Astrocyte (in vitro differentiated cells and primary cell): Measurements from ENCODE around the gene S100B. TPM values are rescaled to one million over a fixed set of nuclear protein-coding genes. Genes with fewer than 3 reads are reported as not detected.

Source experiments
- DNase-seq: peaks from one replicate; pipeline ENCODE4 v3.0.0-alpha.2; 2010; ENCODE audit warnings: low read depth
- FAIRE-seq: peaks from 2 replicates; lab custom pipeline; 2011; peaks lifted over from hg19 to GRCh38; lab: Jason Lieb, UNC
- H2AFZ ChIP-seq: 2 replicates; pipeline ENCODE4 v1.6.0; 2012; ENCODE audit warnings: low read depth, low read length, inconsistent platforms
- H3K27ac ChIP-seq: 2 replicates; pipeline ENCODE4 v1.5.1; 2011; ENCODE audit warnings: low read depth, low read length, inconsistent platforms
- H3K27me3 ChIP-seq: 2 replicates; pipeline ENCODE4 v1.6.0; 2011; ENCODE audit warnings: low read length, inconsistent platforms; ENCODE audit not compliant: insufficient read depth
- H3K36me3 ChIP-seq: 2 replicates; pipeline ENCODE4 v1.5.1; 2011; ENCODE audit warnings: low read length, inconsistent platforms; ENCODE audit not compliant: insufficient read depth
- H3K4me1 ChIP-seq: 2 replicates; pipeline ENCODE4 v1.5.1; 2011; ENCODE audit warnings: low read length, inconsistent platforms; ENCODE audit not compliant: insufficient read depth
- H3K4me2 ChIP-seq: 2 replicates; pipeline ENCODE4 v1.6.0; 2012; ENCODE audit warnings: low read length, inconsistent platforms
- H3K4me3 ChIP-seq: 2 replicates; pipeline ENCODE4 v1.5.1; 2011; ENCODE audit warnings: low read depth, mild to moderate bottlenecking, low read length, inconsistent platforms; ENCODE audit not compliant: insufficient read depth
- H3K79me2 ChIP-seq: 2 replicates; pipeline ENCODE4 v1.6.0; 2012; ENCODE audit warnings: mild to moderate bottlenecking, low read length, inconsistent platforms; ENCODE audit not compliant: insufficient read depth
- H3K9ac ChIP-seq: 2 replicates; pipeline ENCODE4 v1.6.0; 2012; ENCODE audit warnings: mild to moderate bottlenecking, low read length, inconsistent platforms
- H3K9me3 ChIP-seq: 2 replicates; pipeline ENCODE4 v1.5.1; 2012; ENCODE audit warnings: low read depth, mild to moderate bottlenecking, low read length, inconsistent platforms; ENCODE audit not compliant: insufficient read depth
- H4K20me1 ChIP-seq: 2 replicates; pipeline ENCODE4 v1.6.0; 2012; ENCODE audit warnings: low read length, inconsistent platforms; ENCODE audit not compliant: insufficient read depth
- H3K27ac Mint-ChIP-seq: one replicate; pipeline ENCODE4 v1.8.0; 2021; ENCODE audit warnings: mild to moderate bottlenecking, mixed read lengths; ENCODE audit not compliant: unreplicated experiment
- H3K27me3 Mint-ChIP-seq: one replicate; pipeline ENCODE4 v1.8.0; 2021; ENCODE audit warnings: low read depth, mixed read lengths; ENCODE audit not compliant: unreplicated experiment
- H3K36me3 Mint-ChIP-seq: one replicate; pipeline ENCODE4 v1.8.0; 2021; ENCODE audit warnings: low read depth, mixed read lengths; ENCODE audit not compliant: unreplicated experiment
- H3K4me1 Mint-ChIP-seq: one replicate; pipeline ENCODE4 v1.8.0; 2021; ENCODE audit warnings: low read depth, mixed read lengths; ENCODE audit not compliant: unreplicated experiment
- H3K4me3 Mint-ChIP-seq: one replicate; pipeline ENCODE4 v1.8.0; 2021; ENCODE audit warnings: mild to moderate bottlenecking, moderate library complexity, mixed read lengths; ENCODE audit not compliant: unreplicated experiment
- H3K9me3 Mint-ChIP-seq: one replicate; pipeline ENCODE4 v1.8.0; 2021; ENCODE audit warnings: mild to moderate bottlenecking, mixed read lengths; ENCODE audit not compliant: unreplicated experiment
- EZH2 ChIP-seq: IDR thresholded peaks from 2 replicates; pipeline ENCODE4 v1.6.1; 2012; ENCODE audit warnings: mild to moderate bottlenecking, low read length, inconsistent platforms; ENCODE audit not compliant: insufficient read depth
- total RNA-seq: library from RNA; stranded (reverse); gene quantifications from 2 replicates; pipeline ENCODE4 v1.2.1, GENCODE V29; 2021
- TF ChIP-seq, protein P1 (sequence below): IDR thresholded peaks from 2 replicates; pipeline ENCODE4 v1.5.1; 2011; ENCODE audit warnings: low read depth, mild to moderate bottlenecking, inconsistent platforms, low read length, moderate library complexity; ENCODE audit not compliant: insufficient read depth

Gene S100B
- total RNA-seq, 1 donor from 2014 or later = 2.0 TPM

DNA sequence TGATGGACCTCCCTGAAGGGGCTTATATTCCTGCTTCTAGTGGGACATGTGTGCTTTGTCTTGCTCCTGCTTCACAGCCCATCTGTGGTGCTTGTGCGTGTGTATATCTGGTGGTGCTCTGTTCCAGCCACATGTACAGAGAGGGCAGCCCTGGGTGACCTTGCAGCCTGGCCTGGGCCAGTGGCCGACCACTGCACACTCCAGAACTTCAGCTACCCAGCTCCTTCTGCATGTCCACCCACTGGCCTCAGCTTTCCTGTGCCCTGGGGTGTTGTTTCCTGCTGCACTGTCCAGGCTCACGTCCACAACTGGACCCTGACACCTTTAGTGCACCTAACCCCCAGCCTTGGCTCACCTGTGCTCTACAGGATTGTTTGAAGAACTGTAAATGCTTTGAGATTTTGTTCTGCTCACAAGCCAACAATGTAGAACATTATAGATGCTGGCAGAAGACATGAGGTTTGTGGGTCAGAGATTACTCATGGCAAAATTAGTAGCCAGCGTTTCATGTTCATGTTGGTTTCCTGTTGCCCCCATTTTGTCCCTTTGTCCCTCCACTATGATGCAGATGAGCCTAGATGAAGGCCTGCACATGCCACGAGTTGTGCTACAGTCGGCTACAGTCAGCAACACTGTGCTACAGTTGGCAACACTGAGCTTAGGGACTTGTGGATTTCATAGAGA is 5.3 kb upstream of the S100B start:
- DNase-seq = no peak
- peaks cover 3% of the 10 kb centered on the region for H3K27me3 ChIP-seq
- TF ChIP-seq EZH2 = no peak
- TF ChIP-seq, protein P1, sequence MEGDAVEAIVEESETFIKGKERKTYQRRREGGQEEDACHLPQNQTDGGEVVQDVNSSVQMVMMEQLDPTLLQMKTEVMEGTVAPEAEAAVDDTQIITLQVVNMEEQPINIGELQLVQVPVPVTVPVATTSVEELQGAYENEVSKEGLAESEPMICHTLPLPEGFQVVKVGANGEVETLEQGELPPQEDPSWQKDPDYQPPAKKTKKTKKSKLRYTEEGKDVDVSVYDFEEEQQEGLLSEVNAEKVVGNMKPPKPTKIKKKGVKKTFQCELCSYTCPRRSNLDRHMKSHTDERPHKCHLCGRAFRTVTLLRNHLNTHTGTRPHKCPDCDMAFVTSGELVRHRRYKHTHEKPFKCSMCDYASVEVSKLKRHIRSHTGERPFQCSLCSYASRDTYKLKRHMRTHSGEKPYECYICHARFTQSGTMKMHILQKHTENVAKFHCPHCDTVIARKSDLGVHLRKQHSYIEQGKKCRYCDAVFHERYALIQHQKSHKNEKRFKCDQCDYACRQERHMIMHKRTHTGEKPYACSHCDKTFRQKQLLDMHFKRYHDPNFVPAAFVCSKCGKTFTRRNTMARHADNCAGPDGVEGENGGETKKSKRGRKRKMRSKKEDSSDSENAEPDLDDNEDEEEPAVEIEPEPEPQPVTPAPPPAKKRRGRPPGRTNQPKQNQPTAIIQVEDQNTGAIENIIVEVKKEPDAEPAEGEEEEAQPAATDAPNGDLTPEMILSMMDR = no peak
- Mint-ChIP-seq H3K4me3 (no peak overlapping the region), H3K27ac (no peak overlapping the region), H3K27me3 (no peaks in the 10 kb centered on the region), H3K4me1 (no peaks in the 10 kb centered on the region), H3K36me3 (peaks cover 3% of the 10 kb centered on the region), H3K9me3 (peaks cover 2% of the 10 kb centered on the region)
- no peak overlapping the region for H3K4me2 ChIP-seq
- H3K9me3 ChIP-seq = no peaks in the 10 kb centered on the region
- FAIRE-seq = no peak
- H3K36me3 ChIP-seq = no peaks in the 10 kb centered on the region
- H2AFZ ChIP-seq = no peak overlapping the region
- H4K20me1 ChIP-seq = no peaks in the 10 kb centered on the region
- H3K27ac ChIP-seq = no peak overlapping the region
- H3K9ac ChIP-seq = no peak overlapping the region
- H3K4me1 ChIP-seq = no peaks in the 10 kb centered on the region
- no peak overlapping the region for H3K4me3 ChIP-seq
- H3K79me2 ChIP-seq = no peaks in the 10 kb centered on the region

DNA sequence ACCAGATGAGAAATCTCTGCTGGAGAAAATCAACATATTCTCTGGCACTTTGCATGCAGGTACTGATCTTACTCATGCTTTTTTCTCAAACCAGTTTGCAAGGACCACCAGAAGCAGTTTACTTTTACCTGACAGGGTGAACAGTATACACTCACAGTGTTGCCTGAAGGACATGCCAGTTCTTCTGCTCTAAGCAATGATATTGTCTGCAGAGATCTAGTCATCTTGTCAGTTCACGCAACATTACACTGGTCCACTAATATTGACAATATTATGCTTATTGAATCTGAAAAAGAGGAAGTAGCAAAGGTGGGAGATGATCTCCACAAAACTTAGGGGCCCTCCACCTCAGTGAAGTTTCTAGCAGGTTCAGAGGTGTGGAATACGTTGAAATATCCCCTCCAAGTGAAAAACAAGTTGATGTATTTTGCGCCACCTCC is 3.8 kb upstream of the S100B start:
- H3K36me3 Mint-ChIP-seq = peaks cover 3% of the 10 kb centered on the region
- no peaks in the 10 kb centered on the region for H3K27me3 Mint-ChIP-seq
- Histone ChIP-seq H3K79me2 (no peaks in the 10 kb centered on the region), H3K4me2 (no peak overlapping the region), H4K20me1 (no peaks in the 10 kb centered on the region), H3K4me3 (no peak overlapping the region), H3K4me1 (no peaks in the 10 kb centered on the region), H3K9me3 (no peaks in the 10 kb centered on the region), H2AFZ (no peak overlapping the region), H3K27me3 (peaks cover 3% of the 10 kb centered on the region), H3K36me3 (no peaks in the 10 kb centered on the region), H3K27ac (no peak overlapping the region), H3K9ac (no peak overlapping the region)
- no peaks in the 10 kb centered on the region for H3K9me3 Mint-ChIP-seq
- FAIRE-seq = no peak
- DNase-seq = no peak
- TF ChIP-seq EZH2 = no peak
- TF ChIP-seq, protein P1 = no peak
- no peaks in the 10 kb centered on the region for H3K4me1 Mint-ChIP-seq
- H3K4me3 Mint-ChIP-seq = no peak overlapping the region
- H3K27ac Mint-ChIP-seq = no peak overlapping the region

DNA sequence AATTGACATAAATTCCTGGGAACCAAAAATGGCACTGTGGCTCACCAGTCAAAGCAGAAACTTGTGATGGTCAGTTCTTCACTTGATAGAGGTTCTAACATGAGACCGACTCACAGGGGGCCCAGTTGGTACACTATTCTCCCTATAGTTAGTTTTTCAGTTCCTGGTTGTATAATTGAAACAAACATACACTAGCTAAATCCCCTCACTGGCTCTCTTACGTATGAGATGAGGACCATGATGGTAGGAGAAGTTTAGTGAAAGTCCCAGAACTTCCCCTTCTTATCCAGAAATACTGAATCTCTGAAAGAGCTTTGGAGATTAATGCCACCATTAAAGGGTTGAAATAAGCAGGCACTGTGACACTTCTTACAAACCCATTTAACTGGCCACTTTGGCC is 2.8 kb upstream of the S100B start:
- DNase-seq (no peak), FAIRE-seq (no peak)
- Mint-ChIP-seq H3K4me1 (peaks cover 2% of the 10 kb centered on the region), H3K27ac (no peak overlapping the region), H3K9me3 (no peaks in the 10 kb centered on the region), H3K4me3 (no peak overlapping the region), H3K27me3 (no peaks in the 10 kb centered on the region), H3K36me3 (peaks cover 3% of the 10 kb centered on the region)
- Histone ChIP-seq H3K79me2 (no peaks in the 10 kb centered on the region), H3K4me1 (no peaks in the 10 kb centered on the region), H3K27ac (no peak overlapping the region), H3K4me3 (no peak overlapping the region), H3K4me2 (no peak overlapping the region), H3K36me3 (no peaks in the 10 kb centered on the region), H3K9ac (no peak overlapping the region), H2AFZ (no peak overlapping the region), H3K27me3 (peaks cover 3% of the 10 kb centered on the region), H4K20me1 (no peaks in the 10 kb centered on the region), H3K9me3 (no peaks in the 10 kb centered on the region)
- no peak for TF ChIP-seq EZH2
- TF ChIP-seq, protein P1 = no peak
